ENCODE data around the gene SFT2D2.

Gene SFT2D2

DNA sequence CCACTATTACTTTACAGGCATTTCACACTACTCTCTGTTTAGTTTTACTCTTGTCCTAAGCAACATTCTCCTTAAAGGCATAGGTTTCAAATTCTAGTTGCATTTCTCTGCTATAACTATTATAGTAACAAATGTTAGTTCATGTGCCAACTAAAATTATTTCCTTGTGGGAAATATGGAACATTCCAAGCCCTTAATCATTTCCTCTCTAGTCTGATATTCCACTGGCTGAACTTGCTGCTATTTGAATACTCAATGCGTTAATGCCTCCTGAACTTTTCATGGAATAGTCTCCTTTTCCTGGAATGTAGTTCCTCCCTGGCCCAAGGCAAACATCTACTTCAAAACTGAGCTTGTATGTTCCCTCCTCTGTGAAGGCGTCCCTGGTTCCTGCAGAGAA is 35.6 kb downstream of the SFT2D2 start:
- DNase-seq: no peak

DNA sequence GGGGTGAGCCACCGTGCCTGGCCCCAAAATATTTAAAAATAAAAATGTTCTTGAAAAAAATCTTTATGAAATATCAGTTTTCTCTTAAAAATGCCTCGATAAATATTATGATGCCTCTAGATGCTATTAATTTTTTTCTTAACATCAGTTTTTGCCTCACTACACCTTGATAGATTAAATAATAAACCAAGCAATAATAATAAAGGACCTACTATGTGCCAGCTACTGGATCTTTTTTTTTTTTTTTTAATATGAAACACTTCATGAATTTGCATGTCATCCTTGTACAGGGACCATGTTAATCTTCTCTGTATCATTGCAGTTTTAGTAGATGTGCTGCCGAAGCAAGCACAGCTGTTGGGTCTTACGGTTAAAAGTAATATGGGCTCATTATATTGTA is 37.3 kb downstream of the SFT2D2 start:
- Histone ChIP-seq H3K4me1 (ENCODE audit: control insufficient read depth, insufficient read depth, low read length, poor library complexity, severe bottlenecking) (no peaks in the 10 kb centered on the region), H3K4me3 (ENCODE audit: insufficient read depth, low read depth, low read length, poor library complexity, severe bottlenecking) (no peak overlapping the region), H3K27ac (ENCODE audit: insufficient read depth, low read length, poor library complexity, severe bottlenecking) (no peak overlapping the region), H3K9me3 (ENCODE audit: control insufficient read depth, low read length) (no peaks in the 10 kb centered on the region), H3K36me3 (ENCODE audit: control insufficient read depth, insufficient read depth, low read length) (no peaks in the 10 kb centered on the region), H3K27me3 (replicated peaks; ENCODE audit: control insufficient read depth, insufficient read depth, low read length, poor library complexity, severe bottlenecking) (no peaks in the 10 kb centered on the region)
- no peak for DNase-seq

More for the DNA sequence above, 35.6 kb downstream of the SFT2D2 start:
- H3K36me3 ChIP-seq (ENCODE audit: control insufficient read depth, insufficient read depth, low read length): no peaks in the 10 kb centered on the region
- no peak overlapping the region for H3K27ac ChIP-seq (ENCODE audit: insufficient read depth, low read length, poor library complexity, severe bottlenecking)
- H3K27me3 ChIP-seq (replicated peaks; ENCODE audit: control insufficient read depth, insufficient read depth, low read length, poor library complexity, severe bottlenecking): no peaks in the 10 kb centered on the region
- H3K9me3 ChIP-seq (ENCODE audit: control insufficient read depth, low read length): no peaks in the 10 kb centered on the region
- H3K4me1 ChIP-seq (ENCODE audit: control insufficient read depth, insufficient read depth, low read length, poor library complexity, severe bottlenecking): no peaks in the 10 kb centered on the region
- H3K4me3 ChIP-seq (ENCODE audit: insufficient read depth, low read depth, low read length, poor library complexity, severe bottlenecking): no peak overlapping the region

DNA sequence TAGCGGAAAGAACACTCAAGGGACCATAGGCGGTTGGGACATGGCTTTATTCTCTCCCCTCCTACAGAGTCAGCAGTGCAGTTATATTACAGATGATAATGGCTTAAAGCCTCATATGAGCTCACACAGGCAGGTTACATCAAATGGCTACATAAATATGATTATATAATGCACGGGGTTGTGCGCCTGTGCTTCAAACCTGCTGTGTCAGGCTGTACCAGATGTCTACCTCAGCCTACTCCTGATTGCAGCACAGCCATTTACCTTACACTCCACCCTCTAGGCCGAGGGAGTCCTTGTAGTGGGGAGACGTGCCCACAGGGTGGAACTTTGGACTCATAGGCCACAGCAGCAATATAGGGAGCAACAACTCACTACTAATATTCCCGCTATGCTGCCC is 38.5 kb downstream of the SFT2D2 start:
- no peaks in the 10 kb centered on the region for H3K4me1 ChIP-seq (ENCODE audit: control insufficient read depth, insufficient read depth, low read length, poor library complexity, severe bottlenecking)
- no peak overlapping the region for H3K27ac ChIP-seq (ENCODE audit: insufficient read depth, low read length, poor library complexity, severe bottlenecking)
- H3K4me3 ChIP-seq (ENCODE audit: insufficient read depth, low read depth, low read length, poor library complexity, severe bottlenecking): no peak overlapping the region
- DNase-seq: no peak
- no peaks in the 10 kb centered on the region for H3K27me3 ChIP-seq (replicated peaks; ENCODE audit: control insufficient read depth, insufficient read depth, low read length, poor library complexity, severe bottlenecking)
- no peaks in the 10 kb centered on the region for H3K36me3 ChIP-seq (ENCODE audit: control insufficient read depth, insufficient read depth, low read length)
- no peaks in the 10 kb centered on the region for H3K9me3 ChIP-seq (ENCODE audit: control insufficient read depth, low read length)

DNA sequence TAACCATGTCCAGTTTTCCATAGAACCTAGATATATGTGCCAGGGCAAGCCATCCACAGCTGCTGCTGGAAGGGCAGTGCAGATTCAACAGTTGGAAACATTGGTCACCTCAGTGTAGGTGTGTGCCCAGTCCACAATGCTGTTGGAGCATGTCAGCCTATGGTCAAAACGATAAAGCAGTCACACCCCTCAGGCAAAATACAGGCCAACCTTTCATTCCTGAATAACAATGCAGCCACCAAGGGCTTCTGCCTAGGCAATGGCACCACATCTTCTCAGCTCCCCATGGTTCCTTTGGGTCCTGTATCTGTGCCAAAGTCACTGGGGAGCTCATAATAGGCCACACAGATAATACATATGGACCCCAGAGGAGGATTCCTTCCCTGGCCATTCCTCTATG is 39.8 kb downstream of the SFT2D2 start:
- no peak overlapping the region for H3K4me3 ChIP-seq (ENCODE audit: insufficient read depth, low read depth, low read length, poor library complexity, severe bottlenecking)
- no peak overlapping the region for H3K27ac ChIP-seq (ENCODE audit: insufficient read depth, low read length, poor library complexity, severe bottlenecking)
- H3K4me1 ChIP-seq (ENCODE audit: control insufficient read depth, insufficient read depth, low read length, poor library complexity, severe bottlenecking): no peaks in the 10 kb centered on the region
- H3K36me3 ChIP-seq (ENCODE audit: control insufficient read depth, insufficient read depth, low read length): no peaks in the 10 kb centered on the region
- DNase-seq: no peak
- no peaks in the 10 kb centered on the region for H3K27me3 ChIP-seq (replicated peaks; ENCODE audit: control insufficient read depth, insufficient read depth, low read length, poor library complexity, severe bottlenecking)
- H3K9me3 ChIP-seq (ENCODE audit: control insufficient read depth, low read length): no peaks in the 10 kb centered on the region

DNA sequence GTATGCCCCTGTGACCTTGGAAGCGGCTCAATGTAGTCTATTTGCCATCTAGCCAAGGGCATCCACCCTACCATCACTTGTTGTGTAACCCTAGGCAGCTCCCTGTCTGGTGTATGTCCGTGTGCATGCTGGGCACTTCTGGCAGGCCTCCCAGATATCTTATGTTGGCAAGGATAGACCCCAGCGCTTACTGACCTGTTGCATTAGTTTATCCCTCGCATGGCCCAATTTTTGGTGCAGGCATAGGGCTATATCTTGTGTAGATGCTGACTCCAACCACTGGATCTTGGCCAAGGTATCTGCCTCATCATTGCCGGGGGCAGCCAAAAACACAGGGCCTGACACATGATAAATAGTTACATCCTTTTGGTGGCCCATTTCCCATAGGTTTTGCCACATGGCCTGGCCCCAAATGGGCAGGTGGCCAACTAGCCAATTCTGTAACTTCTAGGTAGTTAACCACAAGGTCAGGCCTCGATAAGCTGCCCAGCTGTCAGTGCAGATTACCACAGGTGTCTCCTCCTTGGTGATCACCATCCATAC is 40.9 kb downstream of the SFT2D2 start:
- Histone ChIP-seq H3K9me3 (ENCODE audit: control insufficient read depth, low read length) (no peaks in the 10 kb centered on the region), H3K27ac (ENCODE audit: insufficient read depth, low read length, poor library complexity, severe bottlenecking) (no peak overlapping the region), H3K36me3 (ENCODE audit: control insufficient read depth, insufficient read depth, low read length) (no peaks in the 10 kb centered on the region), H3K4me1 (ENCODE audit: control insufficient read depth, insufficient read depth, low read length, poor library complexity, severe bottlenecking) (no peaks in the 10 kb centered on the region), H3K27me3 (replicated peaks; ENCODE audit: control insufficient read depth, insufficient read depth, low read length, poor library complexity, severe bottlenecking) (no peaks in the 10 kb centered on the region), H3K4me3 (ENCODE audit: insufficient read depth, low read depth, low read length, poor library complexity, severe bottlenecking) (no peak overlapping the region)
- no peak for DNase-seq

DNA sequence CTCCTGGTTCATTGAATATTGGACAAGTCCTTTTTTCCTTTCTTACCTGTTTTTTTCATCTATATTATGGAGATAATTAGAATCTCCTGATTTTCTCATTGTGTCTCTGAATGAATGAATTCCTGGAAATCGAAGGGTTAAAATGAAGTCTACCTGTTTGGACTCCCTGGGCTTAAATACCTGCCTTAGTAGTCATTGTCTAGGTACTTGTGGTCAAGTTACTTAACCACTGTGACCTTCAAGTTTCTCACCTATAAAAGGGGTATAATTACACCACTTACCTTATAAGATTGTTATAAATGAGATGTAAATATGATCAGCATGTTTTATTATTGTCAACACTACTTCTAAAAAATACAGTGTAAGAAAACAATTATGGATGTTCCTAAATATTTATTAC is 45.8 kb downstream of the SFT2D2 start:
- no peak for DNase-seq
- Histone ChIP-seq H3K9me3 (ENCODE audit: control insufficient read depth, low read length) (no peaks in the 10 kb centered on the region), H3K36me3 (ENCODE audit: control insufficient read depth, insufficient read depth, low read length) (no peaks in the 10 kb centered on the region), H3K27ac (ENCODE audit: insufficient read depth, low read length, poor library complexity, severe bottlenecking) (no peak overlapping the region), H3K4me1 (ENCODE audit: control insufficient read depth, insufficient read depth, low read length, poor library complexity, severe bottlenecking) (no peaks in the 10 kb centered on the region), H3K4me3 (ENCODE audit: insufficient read depth, low read depth, low read length, poor library complexity, severe bottlenecking) (no peak overlapping the region), H3K27me3 (replicated peaks; ENCODE audit: control insufficient read depth, insufficient read depth, low read length, poor library complexity, severe bottlenecking) (no peaks in the 10 kb centered on the region)

DNA sequence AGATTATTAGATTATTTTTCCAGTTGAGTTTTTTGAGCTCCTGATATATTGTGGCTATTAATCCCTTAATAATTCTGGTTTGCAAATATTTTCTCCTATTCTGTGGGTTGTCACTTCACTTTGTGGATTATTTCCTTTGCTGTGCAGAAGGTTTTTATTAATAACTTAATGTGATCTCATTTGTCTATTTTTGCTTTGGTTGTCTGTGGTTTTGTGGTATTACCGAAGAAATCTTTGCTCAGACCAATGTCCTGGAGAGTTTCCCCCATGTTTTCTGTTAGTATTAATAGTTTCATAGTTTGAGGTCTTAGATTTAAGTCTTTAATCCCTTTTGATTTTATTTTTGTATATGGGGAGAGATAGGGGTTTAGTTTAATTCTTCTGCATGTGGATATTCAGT is 47.8 kb downstream of the SFT2D2 start:
- no peaks in the 10 kb centered on the region for H3K9me3 ChIP-seq (ENCODE audit: control insufficient read depth, low read length)
- H3K27me3 ChIP-seq (replicated peaks; ENCODE audit: control insufficient read depth, insufficient read depth, low read length, poor library complexity, severe bottlenecking): no peaks in the 10 kb centered on the region
- DNase-seq: no peak
- H3K4me3 ChIP-seq (ENCODE audit: insufficient read depth, low read depth, low read length, poor library complexity, severe bottlenecking): no peak overlapping the region
- no peak overlapping the region for H3K27ac ChIP-seq (ENCODE audit: insufficient read depth, low read length, poor library complexity, severe bottlenecking)
- H3K4me1 ChIP-seq (ENCODE audit: control insufficient read depth, insufficient read depth, low read length, poor library complexity, severe bottlenecking): no peaks in the 10 kb centered on the region
- H3K36me3 ChIP-seq (ENCODE audit: control insufficient read depth, insufficient read depth, low read length): no peaks in the 10 kb centered on the region

DNA sequence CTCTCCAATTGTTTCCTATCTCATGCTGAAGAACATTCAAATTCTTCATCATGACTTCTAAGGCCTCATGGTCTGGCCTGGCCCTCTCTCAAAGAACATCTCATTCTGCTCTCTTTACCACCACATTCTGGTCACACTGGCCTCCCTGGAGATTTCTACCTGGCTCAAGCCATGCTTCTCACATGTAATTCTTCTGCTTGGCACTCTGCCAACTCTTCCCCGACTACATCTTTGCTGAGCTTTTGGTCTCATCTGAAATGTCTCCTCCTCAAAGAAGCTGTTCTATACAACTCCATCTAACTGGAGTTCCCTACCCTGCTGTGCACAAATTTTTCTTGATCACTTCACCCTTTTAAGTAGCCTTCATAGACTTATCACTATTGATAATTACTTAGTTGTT is 53.4 kb downstream of the SFT2D2 start:
- no peak for DNase-seq
- H3K9me3 ChIP-seq (ENCODE audit: control insufficient read depth, low read length): no peaks in the 10 kb centered on the region
- no peaks in the 10 kb centered on the region for H3K27me3 ChIP-seq (replicated peaks; ENCODE audit: control insufficient read depth, insufficient read depth, low read length, poor library complexity, severe bottlenecking)
- H3K4me1 ChIP-seq (ENCODE audit: control insufficient read depth, insufficient read depth, low read length, poor library complexity, severe bottlenecking): no peaks in the 10 kb centered on the region
- H3K27ac ChIP-seq (ENCODE audit: insufficient read depth, low read length, poor library complexity, severe bottlenecking): no peak overlapping the region
- H3K4me3 ChIP-seq (ENCODE audit: insufficient read depth, low read depth, low read length, poor library complexity, severe bottlenecking): no peak overlapping the region
- H3K36me3 ChIP-seq (ENCODE audit: control insufficient read depth, insufficient read depth, low read length): no peaks in the 10 kb centered on the region

DNA sequence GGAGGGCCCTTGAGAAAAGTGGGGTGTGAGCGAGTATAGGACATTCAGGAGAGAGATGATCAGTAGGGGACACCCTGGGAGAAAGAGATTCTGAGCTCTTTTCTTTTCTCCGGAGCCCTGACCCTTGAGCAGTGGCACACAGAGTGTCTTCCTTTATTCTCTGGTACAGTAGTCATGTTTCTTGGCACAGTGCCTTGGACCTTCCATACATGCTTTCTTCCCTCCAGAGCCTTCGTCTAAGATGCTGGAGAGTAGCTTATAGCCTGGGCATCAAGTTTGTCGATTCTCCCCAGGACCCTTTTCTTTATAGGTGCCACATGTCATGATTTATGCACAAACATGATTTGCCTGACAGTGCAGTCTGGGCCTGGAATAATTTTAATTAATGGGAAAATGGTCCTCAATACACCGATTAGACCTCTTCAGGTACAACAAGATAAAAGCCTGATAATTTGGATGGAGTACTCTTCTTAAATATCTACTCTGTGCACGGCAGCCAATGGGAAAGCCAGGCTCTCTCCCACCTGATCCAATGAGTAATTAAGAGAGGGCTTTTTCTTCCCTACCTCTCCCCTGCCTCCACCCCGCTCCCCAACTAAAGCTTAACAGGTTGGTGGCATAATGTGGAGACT is 54.6 kb downstream of the SFT2D2 start, which contains the start of gene TBX19:
TSS of gene TBX19 (plus strand) at position 582 of the 632 bp plus-strand sequence. CDS start 214 bp downstream, outside the sequence.
- Histone ChIP-seq H3K9me3 (ENCODE audit: control insufficient read depth, low read length) (no peaks in the 10 kb centered on the region), H3K4me3 (ENCODE audit: insufficient read depth, low read depth, low read length, poor library complexity, severe bottlenecking) (no peak within 1 kb of the TSS), H3K27ac (ENCODE audit: insufficient read depth, low read length, poor library complexity, severe bottlenecking) (no peak within 1 kb of the TSS), H3K36me3 (ENCODE audit: control insufficient read depth, insufficient read depth, low read length) (no peaks in the 10 kb centered on the region), H3K27me3 (replicated peaks; ENCODE audit: control insufficient read depth, insufficient read depth, low read length, poor library complexity, severe bottlenecking) (no peaks in the 10 kb centered on the region), H3K4me1 (ENCODE audit: control insufficient read depth, insufficient read depth, low read length, poor library complexity, severe bottlenecking) (no peaks in the 10 kb centered on the region)
- DNase-seq: no peak

DNA sequence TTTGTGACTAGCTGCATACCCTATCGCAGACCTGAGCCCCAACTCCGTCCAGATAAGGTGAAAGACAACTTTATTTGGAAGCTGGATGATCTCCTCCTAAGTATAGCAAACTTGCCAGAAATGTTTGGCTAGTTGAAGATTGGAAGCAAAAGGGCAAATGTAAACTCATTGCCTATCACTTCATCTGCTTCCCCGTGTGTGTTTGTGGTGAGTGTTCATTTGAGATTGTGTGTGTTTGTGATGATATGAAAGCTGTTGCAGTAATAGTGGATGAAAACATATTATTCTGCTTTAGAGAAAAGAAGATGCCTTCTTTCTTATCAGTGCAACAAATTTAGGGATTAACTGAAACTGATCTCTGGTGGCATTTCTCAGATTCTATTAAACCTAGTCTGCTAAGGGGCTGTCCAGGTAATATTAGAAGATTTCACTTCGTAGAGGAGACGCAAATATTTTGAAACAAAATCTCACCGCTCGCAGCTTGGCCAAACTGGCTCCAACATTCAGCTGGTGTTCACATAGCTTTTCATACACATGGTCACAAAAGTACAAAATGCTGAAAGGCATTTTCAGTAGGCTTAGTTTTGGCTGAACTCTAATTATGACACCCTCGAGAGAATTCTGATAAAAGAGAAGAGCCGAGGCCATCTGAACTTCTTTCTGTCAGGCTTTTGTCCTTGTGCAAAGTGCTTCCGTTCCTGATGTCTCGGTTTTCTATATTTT is 56.0 kb downstream of the SFT2D2 start:
- Histone ChIP-seq H3K4me3 (ENCODE audit: insufficient read depth, low read depth, low read length, poor library complexity, severe bottlenecking) (no peak overlapping the region), H3K27me3 (replicated peaks; ENCODE audit: control insufficient read depth, insufficient read depth, low read length, poor library complexity, severe bottlenecking) (no peaks in the 10 kb centered on the region), H3K9me3 (ENCODE audit: control insufficient read depth, low read length) (no peaks in the 10 kb centered on the region), H3K27ac (ENCODE audit: insufficient read depth, low read length, poor library complexity, severe bottlenecking) (no peak overlapping the region), H3K36me3 (ENCODE audit: control insufficient read depth, insufficient read depth, low read length) (no peaks in the 10 kb centered on the region), H3K4me1 (ENCODE audit: control insufficient read depth, insufficient read depth, low read length, poor library complexity, severe bottlenecking) (no peaks in the 10 kb centered on the region)
- no peak for DNase-seq

Measured in effector memory CD4-positive, alpha-beta T cell (primary cell).